Measurements from ENCODE around the gene LRRC17.

GRCh38 chr7:102993718-102994029 lies 80.9 kb downstream of the LRRC17 start:
- no peak for TF ChIP-seq POLR2A (IDR thresholded peaks at IDR 0.05)
- TF ChIP-seq, protein P1, sequence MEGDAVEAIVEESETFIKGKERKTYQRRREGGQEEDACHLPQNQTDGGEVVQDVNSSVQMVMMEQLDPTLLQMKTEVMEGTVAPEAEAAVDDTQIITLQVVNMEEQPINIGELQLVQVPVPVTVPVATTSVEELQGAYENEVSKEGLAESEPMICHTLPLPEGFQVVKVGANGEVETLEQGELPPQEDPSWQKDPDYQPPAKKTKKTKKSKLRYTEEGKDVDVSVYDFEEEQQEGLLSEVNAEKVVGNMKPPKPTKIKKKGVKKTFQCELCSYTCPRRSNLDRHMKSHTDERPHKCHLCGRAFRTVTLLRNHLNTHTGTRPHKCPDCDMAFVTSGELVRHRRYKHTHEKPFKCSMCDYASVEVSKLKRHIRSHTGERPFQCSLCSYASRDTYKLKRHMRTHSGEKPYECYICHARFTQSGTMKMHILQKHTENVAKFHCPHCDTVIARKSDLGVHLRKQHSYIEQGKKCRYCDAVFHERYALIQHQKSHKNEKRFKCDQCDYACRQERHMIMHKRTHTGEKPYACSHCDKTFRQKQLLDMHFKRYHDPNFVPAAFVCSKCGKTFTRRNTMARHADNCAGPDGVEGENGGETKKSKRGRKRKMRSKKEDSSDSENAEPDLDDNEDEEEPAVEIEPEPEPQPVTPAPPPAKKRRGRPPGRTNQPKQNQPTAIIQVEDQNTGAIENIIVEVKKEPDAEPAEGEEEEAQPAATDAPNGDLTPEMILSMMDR (IDR thresholded peaks at IDR 0.05): no peak
